Body of pancreas (tissue), 4 donors: ENCODE data around the gene TPST2. TPM values are rescaled to one million over a fixed set of nuclear protein-coding genes. Genes with fewer than 3 reads are reported as not detected.
A peak's percentile ranks its signal among the peaks of the same experiment; 100 is the strongest.

ENCODE experiments used
- ATAC-seq: fragments of 150-250 bp; one replicate; pipeline ENCODE4 v1.9.1; 2016
- DNase-seq, 4 donors: peaks; one replicate each; pipeline ENCODE4 v3.0.0-alpha.2; 2019
- H3K27ac ChIP-seq, 4 donors: fragments of 200-600 bp; sonication (generic); 1 replicate in 3 of 4; 2 replicates in 1 of 4; pipeline versions ENCODE4 v1.5.1 to v1.6.1; 2016 to 2019; ENCODE audit warnings: mild to moderate bottlenecking in 1 of 4, mixed read lengths in 1 of 4, moderate library complexity in 1 of 4
- H3K27me3 ChIP-seq, 2 donors: fragments of 200-600 bp; sonication (generic); one replicate each; pipeline ENCODE4 v1.6.0; 2016; ENCODE audit warnings: mild to moderate bottlenecking in 1 of 2
- H3K36me3 ChIP-seq, 2 donors: fragments of 200-600 bp; sonication (generic); replicated peaks in 1 of 2; 2 replicates each; pipeline ENCODE4 v1.5.1; 2016; ENCODE audit warnings: low read depth in 2 of 2; ENCODE audit not compliant: insufficient read depth in 1 of 2
- H3K4me1 ChIP-seq: fragments of 200-600 bp; sonication (generic); one replicate; pipeline ENCODE4 v1.6.0; 2016
- H3K4me3 ChIP-seq, 2 donors: fragments of 200-600 bp; sonication (generic); 1 replicate in 1 of 2; 2 replicates in 1 of 2; pipeline ENCODE4 v1.5.1; 2016 to 2019
- H3K9me3 ChIP-seq, 3 donors: fragments of 200-600 bp; sonication (generic); 1 replicate in 2 of 3; 2 replicates in 1 of 3; pipeline ENCODE4 v1.5.1; 2016
- CTCF ChIP-seq, 7 experiments: fragments of 450-650 bp in 4 of 7; fragments of 200-600 bp in 3 of 7; sonication (generic) in 3 of 7; IDR thresholded peaks; one replicate each; pipeline ENCODE4 v1.5.1; 2016 to 2019; ENCODE audit warnings: antibody characterized with exemption in 7 of 7
- POLR2A ChIP-seq, 3 donors: fragments of 450-650 bp; IDR thresholded peaks; one replicate each; pipeline ENCODE4 v1.6.1; 2016; ENCODE audit warnings: antibody characterized with exemption in 3 of 3, mild to moderate bottlenecking in 2 of 3
- WGBS, 2 donors: methylation state at CpG; one replicate each; pipeline ENCODE4 v1.1.5; 2017; 5-methylcytosine and 5-hydroxymethylcytosine counted together
- intact Hi-C: fragments of 100-400 bp; cut with DNase I; formaldehyde crosslinking; loops from one replicate; pipeline ENCODE4 v1.15.1; 2023
- total RNA-seq, 2 donors: library from RNA; depleted of rRNA; stranded (reverse); fragments of >200 nt; gene quantifications; one replicate each; pipeline ENCODE4 v1.1.0, GENCODE V29; 2016

TPST2 gene
- total RNA-seq, 2 donors from 2014 or later: 547 to 586 TPM

DNA sequence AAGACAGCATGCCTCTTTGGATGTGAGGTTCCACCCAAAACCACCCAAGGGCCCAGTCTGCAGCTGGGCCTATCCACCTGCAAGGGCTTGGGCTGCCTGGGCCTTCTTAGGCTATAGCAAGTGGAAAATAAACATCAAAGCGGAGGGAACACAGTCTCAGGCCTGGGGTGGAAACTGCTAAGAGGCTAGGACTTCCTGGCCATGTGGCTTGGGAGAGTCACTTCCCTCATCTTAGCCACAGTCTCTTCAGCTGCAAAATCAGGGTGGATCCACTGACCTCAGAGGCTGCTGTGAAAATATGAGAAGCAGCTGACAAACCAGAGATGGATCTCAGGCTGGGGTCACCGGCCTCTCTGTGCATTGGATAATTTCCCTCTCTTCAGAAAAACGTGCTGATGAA, 47.1 kb downstream of the TPST2 start:
- 53 to 66% methylated on average over 3 of the region's 3 CpGs for WGBS, 2 donors
- TF ChIP-seq CTCF (IDR thresholded peaks at IDR 0.05): no peak
- no peak for TF ChIP-seq POLR2A (IDR thresholded peaks at IDR 0.05)
- Histone ChIP-seq H3K36me3 (peaks cover 4 to 15% of the 10 kb centered on the region in 2 donors), H3K9me3 (no peaks in the 10 kb centered on the region), H3K4me3 (no peak overlapping the region), H3K27me3 (no peaks in the 10 kb centered on the region), H3K27ac (peak overlapping the region in 1 of 4 donors; percentile 14), H3K4me1 (peaks cover 47% of the 10 kb centered on the region)
- ATAC-seq (no peak), DNase-seq (peak in 1 of 4 donors; percentile 35)
- intact Hi-C loops: no loop called here

- peak in 2 of 4 donors; percentile 52 to 55 for DNase-seq
- Histone ChIP-seq H3K27me3 (no peaks in the 10 kb centered on the region), H3K4me1 (peaks cover 49% of the 10 kb centered on the region), H3K9me3 (no peaks in the 10 kb centered on the region), H3K4me3 (no peak overlapping the region), H3K27ac (no peak overlapping the region), H3K36me3 (peaks cover 4 to 16% of the 10 kb centered on the region in 2 donors)
- no peak for ATAC-seq
- intact Hi-C loops: no loop called here
- no peak for TF ChIP-seq POLR2A (IDR thresholded peaks at IDR 0.05)
- no peak for TF ChIP-seq CTCF (IDR thresholded peaks at IDR 0.05)
- WGBS, 2 donors: 70 to 90% methylated on average over 5 to 26 of the region's 47 CpGs
These were observed 48.6 kb downstream of the TPST2 start for GRCh38 chr22:26541167-26541819.

- Histone ChIP-seq H3K4me1 (peaks cover 49% of the 10 kb centered on the region), H3K36me3 (peaks cover 4 to 16% of the 10 kb centered on the region in 2 donors), H3K27me3 (no peaks in the 10 kb centered on the region), H3K9me3 (no peaks in the 10 kb centered on the region), H3K4me3 (no peak overlapping the region), H3K27ac (no peak overlapping the region)
- TF ChIP-seq POLR2A (IDR thresholded peaks at IDR 0.05) (no peak), CTCF (IDR thresholded peaks at IDR 0.05) (no peak)
- WGBS, 2 donors: 74 to 79% methylated on average over 2 of the region's 2 CpGs
- intact Hi-C loops: no loop called here
- ATAC-seq (no peak), DNase-seq (no peak)
These were observed 49.8 kb downstream of the TPST2 start for GRCh38 chr22:26540119-26540518.

- no peak for TF ChIP-seq POLR2A (IDR thresholded peaks at IDR 0.05)
- no peak for TF ChIP-seq CTCF (IDR thresholded peaks at IDR 0.05)
- WGBS, 2 donors: 90 to 94% methylated on average over 3 of the region's 3 CpGs
- DNase-seq: no peak
- no peak for ATAC-seq
- Histone ChIP-seq H3K36me3 (peaks cover 4 to 25% of the 10 kb centered on the region in 2 donors), H3K27ac (peak overlapping the region in 3 of 4 donors; percentile 37 to 80 (median 42)), H3K4me3 (no peak overlapping the region), H3K9me3 (no peaks in the 10 kb centered on the region), H3K4me1 (peaks cover 49% of the 10 kb centered on the region), H3K27me3 (no peaks in the 10 kb centered on the region)
- intact Hi-C loops: no loop called here
These were observed 53.2 kb downstream of the TPST2 start for GRCh38 chr22:26536762-26537134.
